ENCODE measurements around the gene KIRREL3.

KIRREL3 gene

DNA sequence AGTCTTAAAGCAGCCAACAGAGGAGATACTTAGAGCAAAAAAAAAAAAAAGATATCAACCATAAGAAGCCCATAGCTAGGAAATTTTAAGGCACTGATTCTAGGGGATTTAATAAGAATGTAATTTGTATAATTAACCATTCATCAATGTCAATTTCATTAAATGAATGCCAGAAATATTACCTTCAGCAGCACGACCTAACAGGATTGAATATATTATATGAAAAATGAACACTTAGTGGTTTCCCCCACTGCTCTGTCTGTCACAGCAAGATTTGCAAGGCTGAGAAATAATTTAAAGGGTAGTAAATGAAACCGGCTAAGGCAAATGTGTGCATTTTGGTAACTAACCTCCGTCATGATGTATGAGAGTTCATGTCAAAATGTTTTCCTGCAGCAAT, 319.9 kb downstream of the KIRREL3 start:
- Histone ChIP-seq H3K27me3 (ENCODE audit: control insufficient read depth in 3 of 3, insufficient read depth in 3 of 3, low read depth in 1 of 3, low read length in 3 of 3) (no peaks in the 10 kb centered on the region), H3K9ac (ENCODE audit: low read depth, low read length, poor library complexity) (no peak overlapping the region), H3K79me1 (ENCODE audit: low read depth, low read length) (no peaks in the 10 kb centered on the region), H2BK120ac (ENCODE audit: low read depth, low read length) (no peak overlapping the region), H2AK5ac (ENCODE audit: low read depth, low read length) (no peak overlapping the region), H2BK12ac (ENCODE audit: low read length) (no peak overlapping the region), H4K8ac (ENCODE audit: low read depth, low read length) (no peak overlapping the region), H2BK5ac (ENCODE audit: low read length) (no peak overlapping the region), H3K4me2 (ENCODE audit: insufficient read depth, low read length, poor library complexity, severe bottlenecking) (no peak overlapping the region), H3K4ac (ENCODE audit: low read length) (no peak overlapping the region), H3K36me3 (replicated peaks in 1 of 2; ENCODE audit: control insufficient read depth in 2 of 2, insufficient read depth in 2 of 2, low read length in 2 of 2) (no peaks in the 10 kb centered on the region), H3K14ac (ENCODE audit: low read length) (no peak overlapping the region), H3K23ac (ENCODE audit: low read depth, low read length, poor library complexity) (no peak overlapping the region), H3K4me3 (ENCODE audit: low read length in 2 of 2) (no peak overlapping the region), H3K27ac (replicated peaks; ENCODE audit: low read length) (no peak overlapping the region), H3K4me1 (ENCODE audit: control insufficient read depth in 2 of 2, insufficient read depth in 1 of 2, low read depth in 1 of 2, low read length in 2 of 2) (no peaks in the 10 kb centered on the region), H4K91ac (ENCODE audit: low read depth, low read length, poor library complexity) (no peak overlapping the region), H3K18ac (ENCODE audit: low read length) (no peak overlapping the region), H3K9me3 (replicated peaks in 1 of 2; ENCODE audit: control insufficient read depth in 2 of 2, insufficient read depth in 1 of 2, low read depth in 1 of 2, low read length in 2 of 2) (no peaks in the 10 kb centered on the region), H2BK15ac (ENCODE audit: low read length) (no peak overlapping the region), H2AFZ (ENCODE audit: low read length) (no peak overlapping the region)
- WGBS, 2 donors (ENCODE audit: extremely low coverage in 2 of 2, insufficient read length in 2 of 2, insufficient replicate concordance in 1 of 2): no CpG with 5 or more reads among the region's 3 CpGs
- no peak for DNase-seq (ENCODE audit: low spot score)

DNA sequence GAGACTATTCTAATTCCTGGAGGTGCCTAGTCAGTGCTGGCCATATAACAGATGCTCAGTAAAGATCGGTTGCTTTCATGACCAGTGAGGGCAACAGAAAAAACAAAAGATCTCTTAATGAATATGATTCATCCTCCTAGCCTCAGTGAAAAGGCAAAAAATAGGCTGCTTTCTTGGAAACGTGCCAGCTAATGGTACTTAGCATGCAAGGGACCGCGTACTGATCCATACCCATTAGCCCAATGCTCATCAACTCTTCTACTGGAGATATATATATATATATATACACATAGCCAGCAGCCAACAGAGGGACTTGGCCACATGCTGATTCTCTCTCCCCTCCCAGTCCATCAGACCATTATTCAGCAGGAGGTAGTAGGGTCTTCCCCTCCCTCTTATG, 320.4 kb downstream of the KIRREL3 start:
- Histone ChIP-seq H3K18ac (ENCODE audit: low read length) (no peak overlapping the region), H3K36me3 (replicated peaks in 1 of 2; ENCODE audit: control insufficient read depth in 2 of 2, insufficient read depth in 2 of 2, low read length in 2 of 2) (no peaks in the 10 kb centered on the region), H2AK5ac (ENCODE audit: low read depth, low read length) (no peak overlapping the region), H3K14ac (ENCODE audit: low read length) (no peak overlapping the region), H2BK120ac (ENCODE audit: low read depth, low read length) (no peak overlapping the region), H3K9me3 (replicated peaks in 1 of 2; ENCODE audit: control insufficient read depth in 2 of 2, insufficient read depth in 1 of 2, low read depth in 1 of 2, low read length in 2 of 2) (no peaks in the 10 kb centered on the region), H3K79me1 (ENCODE audit: low read depth, low read length) (no peaks in the 10 kb centered on the region), H3K9ac (ENCODE audit: low read depth, low read length, poor library complexity) (no peak overlapping the region), H4K8ac (ENCODE audit: low read depth, low read length) (no peak overlapping the region), H2BK12ac (ENCODE audit: low read length) (no peak overlapping the region), H3K27ac (replicated peaks; ENCODE audit: low read length) (no peak overlapping the region), H2BK5ac (ENCODE audit: low read length) (no peak overlapping the region), H3K4me3 (ENCODE audit: low read length in 2 of 2) (no peak overlapping the region), H2AFZ (ENCODE audit: low read length) (no peak overlapping the region), H3K4ac (ENCODE audit: low read length) (no peak overlapping the region), H4K91ac (ENCODE audit: low read depth, low read length, poor library complexity) (no peak overlapping the region), H3K4me2 (ENCODE audit: insufficient read depth, low read length, poor library complexity, severe bottlenecking) (no peak overlapping the region), H2BK15ac (ENCODE audit: low read length) (no peak overlapping the region), H3K4me1 (ENCODE audit: control insufficient read depth in 2 of 2, insufficient read depth in 1 of 2, low read depth in 1 of 2, low read length in 2 of 2) (no peaks in the 10 kb centered on the region), H3K27me3 (ENCODE audit: control insufficient read depth in 3 of 3, insufficient read depth in 3 of 3, low read depth in 1 of 3, low read length in 3 of 3) (no peaks in the 10 kb centered on the region), H3K23ac (ENCODE audit: low read depth, low read length, poor library complexity) (no peak overlapping the region)
- WGBS, 2 donors (ENCODE audit: extremely low coverage in 2 of 2, insufficient read length in 2 of 2, insufficient replicate concordance in 1 of 2): no CpG with 5 or more reads among the region's 4 CpGs
- DNase-seq (ENCODE audit: low spot score): no peak

DNA sequence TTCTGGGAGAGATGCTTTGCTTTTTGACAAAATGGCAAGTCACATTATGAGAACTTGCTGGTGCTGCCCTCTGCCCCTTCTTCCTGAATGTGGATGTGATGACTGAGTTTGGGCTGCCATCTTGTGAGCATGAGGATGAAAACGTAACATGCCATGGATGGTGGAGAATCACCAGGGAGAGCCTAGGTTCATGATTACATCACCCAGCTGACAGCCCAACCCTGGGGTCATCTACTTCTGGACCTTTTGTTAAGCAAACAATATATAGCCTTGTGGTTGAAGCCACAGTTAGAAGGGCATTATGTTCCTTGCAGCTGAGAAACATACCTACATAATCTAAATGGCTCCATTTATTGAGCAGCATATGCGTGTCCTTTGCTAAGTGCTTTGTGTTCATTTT, 321.5 kb downstream of the KIRREL3 start:
- no peak for DNase-seq (ENCODE audit: low spot score)
- H3K4me2 ChIP-seq (ENCODE audit: insufficient read depth, low read length, poor library complexity, severe bottlenecking): no peak overlapping the region
- H3K4ac ChIP-seq (ENCODE audit: low read length): no peak overlapping the region
- H2BK12ac ChIP-seq (ENCODE audit: low read length): no peak overlapping the region
- H3K4me3 ChIP-seq (ENCODE audit: low read length in 2 of 2): no peak overlapping the region
- no peak overlapping the region for H3K18ac ChIP-seq (ENCODE audit: low read length)
- no peaks in the 10 kb centered on the region for H3K9me3 ChIP-seq (replicated peaks in 1 of 2; ENCODE audit: control insufficient read depth in 2 of 2, insufficient read depth in 1 of 2, low read depth in 1 of 2, low read length in 2 of 2)
- H3K4me1 ChIP-seq (ENCODE audit: control insufficient read depth in 2 of 2, insufficient read depth in 1 of 2, low read depth in 1 of 2, low read length in 2 of 2): no peaks in the 10 kb centered on the region
- H3K9ac ChIP-seq (ENCODE audit: low read depth, low read length, poor library complexity): no peak overlapping the region
- no peak overlapping the region for H2BK120ac ChIP-seq (ENCODE audit: low read depth, low read length)
- no peaks in the 10 kb centered on the region for H3K36me3 ChIP-seq (replicated peaks in 1 of 2; ENCODE audit: control insufficient read depth in 2 of 2, insufficient read depth in 2 of 2, low read length in 2 of 2)
- no peaks in the 10 kb centered on the region for H3K79me1 ChIP-seq (ENCODE audit: low read depth, low read length)
- H2AK5ac ChIP-seq (ENCODE audit: low read depth, low read length): no peak overlapping the region
- no peak overlapping the region for H4K91ac ChIP-seq (ENCODE audit: low read depth, low read length, poor library complexity)
- WGBS, 2 donors (ENCODE audit: extremely low coverage in 2 of 2, insufficient read length in 2 of 2, insufficient replicate concordance in 1 of 2): no CpG with 5 or more reads among the region's 2 CpGs
- no peak overlapping the region for H3K23ac ChIP-seq (ENCODE audit: low read depth, low read length, poor library complexity)
- no peak overlapping the region for H4K8ac ChIP-seq (ENCODE audit: low read depth, low read length)
- no peak overlapping the region for H3K27ac ChIP-seq (replicated peaks; ENCODE audit: low read length)
- no peak overlapping the region for H2BK5ac ChIP-seq (ENCODE audit: low read length)
- no peak overlapping the region for H2BK15ac ChIP-seq (ENCODE audit: low read length)
- no peak overlapping the region for H3K14ac ChIP-seq (ENCODE audit: low read length)
- no peak overlapping the region for H2AFZ ChIP-seq (ENCODE audit: low read length)
- no peaks in the 10 kb centered on the region for H3K27me3 ChIP-seq (ENCODE audit: control insufficient read depth in 3 of 3, insufficient read depth in 3 of 3, low read depth in 1 of 3, low read length in 3 of 3)

DNA sequence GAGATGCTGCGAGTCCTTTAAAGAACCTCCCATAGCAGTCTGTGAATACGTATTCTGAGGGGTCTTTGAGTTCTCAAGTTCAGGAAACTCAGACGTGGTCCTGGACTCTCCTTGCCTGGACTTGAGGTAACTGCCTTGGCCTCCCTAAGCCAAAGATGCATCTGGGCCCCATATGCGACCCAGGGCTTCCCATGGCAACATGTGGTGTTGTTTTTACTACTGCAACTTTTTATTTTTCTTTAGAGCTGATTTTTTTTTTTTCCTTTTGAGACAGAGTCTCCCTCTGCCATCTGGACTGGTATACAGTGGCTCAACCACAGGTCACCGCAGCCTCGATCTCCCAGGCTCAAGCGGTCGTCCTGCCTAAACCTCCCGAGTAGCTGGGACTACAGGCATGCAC, 324.0 kb downstream of the KIRREL3 start:
- H2BK120ac ChIP-seq (ENCODE audit: low read depth, low read length): no peak overlapping the region
- DNase-seq (ENCODE audit: low spot score): no peak
- no peak overlapping the region for H3K4ac ChIP-seq (ENCODE audit: low read length)
- no peaks in the 10 kb centered on the region for H3K79me1 ChIP-seq (ENCODE audit: low read depth, low read length)
- no peak overlapping the region for H2BK15ac ChIP-seq (ENCODE audit: low read length)
- H3K9me3 ChIP-seq (replicated peaks in 1 of 2; ENCODE audit: control insufficient read depth in 2 of 2, insufficient read depth in 1 of 2, low read depth in 1 of 2, low read length in 2 of 2): no peaks in the 10 kb centered on the region
- no peak overlapping the region for H3K23ac ChIP-seq (ENCODE audit: low read depth, low read length, poor library complexity)
- H2AFZ ChIP-seq (ENCODE audit: low read length): no peak overlapping the region
- H2AK5ac ChIP-seq (ENCODE audit: low read depth, low read length): no peak overlapping the region
- no peak overlapping the region for H3K14ac ChIP-seq (ENCODE audit: low read length)
- H3K4me3 ChIP-seq (ENCODE audit: low read length in 2 of 2): no peak overlapping the region
- no peak overlapping the region for H2BK12ac ChIP-seq (ENCODE audit: low read length)
- no peak overlapping the region for H3K27ac ChIP-seq (replicated peaks; ENCODE audit: low read length)
- no peak overlapping the region for H4K91ac ChIP-seq (ENCODE audit: low read depth, low read length, poor library complexity)
- no peak overlapping the region for H4K8ac ChIP-seq (ENCODE audit: low read depth, low read length)
- no peak overlapping the region for H3K4me2 ChIP-seq (ENCODE audit: insufficient read depth, low read length, poor library complexity, severe bottlenecking)
- no peaks in the 10 kb centered on the region for H3K4me1 ChIP-seq (ENCODE audit: control insufficient read depth in 2 of 2, insufficient read depth in 1 of 2, low read depth in 1 of 2, low read length in 2 of 2)
- WGBS, 2 donors (ENCODE audit: extremely low coverage in 2 of 2, insufficient read length in 2 of 2, insufficient replicate concordance in 1 of 2): no CpG with 5 or more reads among the region's 9 CpGs
- H3K18ac ChIP-seq (ENCODE audit: low read length): no peak overlapping the region
- no peak overlapping the region for H3K9ac ChIP-seq (ENCODE audit: low read depth, low read length, poor library complexity)
- no peaks in the 10 kb centered on the region for H3K36me3 ChIP-seq (replicated peaks in 1 of 2; ENCODE audit: control insufficient read depth in 2 of 2, insufficient read depth in 2 of 2, low read length in 2 of 2)
- H2BK5ac ChIP-seq (ENCODE audit: low read length): no peak overlapping the region
- no peaks in the 10 kb centered on the region for H3K27me3 ChIP-seq (ENCODE audit: control insufficient read depth in 3 of 3, insufficient read depth in 3 of 3, low read depth in 1 of 3, low read length in 3 of 3)

Data from neuronal stem cell (in vitro differentiated cells).